Effector memory CD4-positive, alpha-beta T cell (primary cell): ENCODE measurements around the gene TBX20.
"Not testable (repeated sequence)": the region's sequence is repeated elsewhere in the genome, so short reads cannot be mapped to it uniquely, and the experiment has no call there.

Experiments
- DNase-seq, 3 donors: peaks; one replicate each; pipeline ENCODE4 v3.0.0-alpha.2; 2020
- H3K27ac ChIP-seq: 2 replicates; pipeline ENCODE4 v1.7.0; 2013; ENCODE audit warnings: mild to moderate bottlenecking, low read length, moderate library complexity; ENCODE audit not compliant: insufficient read depth, poor library complexity, severe bottlenecking
- H3K27me3 ChIP-seq: replicated peaks from 2 replicates; pipeline ENCODE4 v1.7.0; 2013; ENCODE audit warnings: mild to moderate bottlenecking, low read length; ENCODE audit not compliant: insufficient read depth, control insufficient read depth, poor library complexity, severe bottlenecking
- H3K36me3 ChIP-seq: 2 replicates; pipeline ENCODE4 v1.7.0; 2013; ENCODE audit warnings: mild to moderate bottlenecking, low read length, moderate library complexity; ENCODE audit not compliant: control insufficient read depth, insufficient read depth
- H3K4me1 ChIP-seq: 2 replicates; pipeline ENCODE4 v1.7.0; 2013; ENCODE audit warnings: low read length, mild to moderate bottlenecking; ENCODE audit not compliant: control insufficient read depth, insufficient read depth, poor library complexity, severe bottlenecking
- H3K4me3 ChIP-seq: 2 replicates; pipeline ENCODE4 v1.7.0; 2013; ENCODE audit warnings: low read length, low read depth, mild to moderate bottlenecking; ENCODE audit not compliant: insufficient read depth, poor library complexity, severe bottlenecking
- H3K9me3 ChIP-seq: 2 replicates; pipeline ENCODE4 v1.7.0; 2013; ENCODE audit warnings: mild to moderate bottlenecking, low read length, moderate library complexity; ENCODE audit not compliant: control insufficient read depth

Gene TBX20

DNA sequence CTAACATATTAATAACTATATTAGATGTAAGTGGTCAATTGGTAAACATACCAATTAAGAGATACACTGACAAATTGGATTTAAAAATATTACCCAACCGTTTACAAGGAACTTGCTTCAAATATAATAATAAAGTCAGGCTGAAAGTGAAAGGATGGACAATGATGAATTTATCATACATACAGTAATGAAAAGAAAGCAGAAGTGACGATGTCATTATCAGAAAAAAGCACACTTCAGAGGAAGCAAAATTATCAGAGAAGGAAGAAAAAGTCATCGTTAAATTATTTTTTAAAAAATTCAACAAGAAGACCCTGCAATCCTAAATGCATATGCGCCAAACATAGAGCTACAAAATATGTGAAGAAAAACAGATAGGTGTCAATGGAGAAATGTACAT is 81.8 kb downstream of the TBX20 start:
- not testable (repeated sequence) for H3K9me3 ChIP-seq, H3K4me3 ChIP-seq, H3K36me3 ChIP-seq, H3K4me1 ChIP-seq, H3K27me3 ChIP-seq, H3K27ac ChIP-seq, DNase-seq

DNA sequence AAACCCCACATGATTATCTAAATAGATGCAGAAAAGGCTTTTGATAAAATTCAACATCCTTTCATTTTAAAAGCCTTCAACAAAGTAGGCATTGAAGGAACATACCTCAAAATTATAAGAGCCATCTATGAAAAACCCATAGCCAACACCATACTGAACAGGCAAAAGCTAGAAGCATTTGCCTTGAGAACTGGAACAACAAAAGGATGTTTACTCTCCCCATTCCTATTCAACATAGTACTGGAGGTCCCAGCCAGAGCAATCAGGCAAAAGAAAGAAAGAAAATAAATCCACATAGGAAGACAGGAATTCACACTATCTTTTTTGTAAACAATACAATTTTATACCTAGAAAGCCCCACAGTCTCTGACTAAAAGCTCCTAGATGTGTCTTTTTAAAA is 86.2 kb downstream of the TBX20 start:
- not testable (repeated sequence) for H3K27ac ChIP-seq, H3K4me3 ChIP-seq, H3K4me1 ChIP-seq, DNase-seq, H3K9me3 ChIP-seq, H3K36me3 ChIP-seq, H3K27me3 ChIP-seq

DNA sequence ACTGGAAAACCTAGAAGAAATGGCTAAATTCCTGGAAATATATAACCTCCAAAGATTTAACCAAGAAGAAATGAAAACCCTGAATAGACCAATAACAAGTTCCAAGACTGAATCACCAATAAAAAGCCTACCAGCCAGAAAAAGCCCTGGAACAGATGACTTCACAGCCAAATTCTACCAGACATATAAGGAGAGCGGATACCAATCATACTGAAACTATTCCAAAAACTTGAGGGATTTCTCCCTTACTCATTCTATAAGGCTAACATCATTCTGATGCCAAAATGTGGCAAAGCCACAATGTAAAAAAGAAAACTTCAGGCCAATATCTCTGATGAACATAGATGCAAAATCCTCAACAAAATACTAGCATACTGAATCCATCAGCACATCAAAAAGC is 86.7 kb downstream of the TBX20 start:
- H3K4me3 ChIP-seq, H3K27ac ChIP-seq, H3K4me1 ChIP-seq, H3K9me3 ChIP-seq, H3K27me3 ChIP-seq, H3K36me3 ChIP-seq, DNase-seq: not testable (repeated sequence)

DNA sequence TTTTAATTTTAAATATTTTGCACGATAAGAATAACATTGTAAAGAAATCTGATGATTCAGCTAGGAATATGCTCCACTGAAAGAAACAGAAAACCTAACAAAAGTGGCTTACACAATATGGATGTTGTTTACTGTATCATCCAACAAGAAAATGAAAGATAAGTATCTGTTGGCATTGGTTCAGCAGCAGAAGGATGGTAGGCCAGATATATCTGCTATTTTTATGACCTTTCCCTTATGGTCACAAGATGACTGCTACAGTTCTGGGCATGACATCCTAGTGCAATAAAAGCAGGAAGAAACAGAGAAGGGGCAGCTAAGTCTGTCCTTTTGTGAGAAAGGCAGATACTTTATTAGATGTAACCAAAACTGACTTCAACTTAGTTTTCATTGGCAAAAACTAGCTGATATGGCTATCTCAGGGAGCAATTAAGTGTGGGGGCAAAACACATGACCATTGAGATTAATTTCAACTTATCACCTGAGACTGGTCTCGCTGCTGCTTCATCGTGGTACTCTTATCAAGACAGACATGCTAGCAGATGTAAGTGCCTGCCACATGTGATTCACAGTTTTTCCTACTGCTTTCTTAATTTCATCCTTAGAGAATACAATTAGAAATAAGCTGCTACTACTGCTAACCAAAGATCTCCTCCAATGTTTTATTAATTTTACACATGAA is 92.7 kb downstream of the TBX20 start:
- H3K4me1 ChIP-seq, H3K27me3 ChIP-seq, H3K36me3 ChIP-seq, H3K4me3 ChIP-seq, H3K27ac ChIP-seq, DNase-seq, H3K9me3 ChIP-seq: not testable (repeated sequence)
